Measurements from ENCODE around the gene PHACTR3.

Gene PHACTR3

GRCh38 chr20:59622496-59622895 is 18.2 kb downstream of the PHACTR3 start:
- no peaks in the 10 kb centered on the region for H3K36me3 ChIP-seq (ENCODE audit: insufficient read depth, low read length)
- H2AFZ ChIP-seq (ENCODE audit: low read length, unreplicated experiment): no peak overlapping the region
- no peaks in the 10 kb centered on the region for H3K79me2 ChIP-seq (ENCODE audit: control insufficient read depth, insufficient read depth, low read length, unreplicated experiment)
- H3K4me1 ChIP-seq (ENCODE audit: control insufficient read depth, insufficient read depth, low read length, unreplicated experiment): no peaks in the 10 kb centered on the region
- H3K4me3 ChIP-seq (ENCODE audit: low read depth, low read length): no peak overlapping the region
- H3K27me3 ChIP-seq (ENCODE audit: insufficient read depth, low read length): no peaks in the 10 kb centered on the region
- no peak overlapping the region for H3K27ac ChIP-seq (ENCODE audit: low read depth, low read length)

- Histone ChIP-seq H2AFZ (ENCODE audit: low read length, unreplicated experiment) (no peak overlapping the region), H3K79me2 (ENCODE audit: control insufficient read depth, insufficient read depth, low read length, unreplicated experiment) (no peaks in the 10 kb centered on the region), H3K4me1 (ENCODE audit: control insufficient read depth, insufficient read depth, low read length, unreplicated experiment) (no peaks in the 10 kb centered on the region), H3K4me3 (ENCODE audit: low read depth, low read length) (no peak overlapping the region), H3K27me3 (ENCODE audit: insufficient read depth, low read length) (no peaks in the 10 kb centered on the region), H3K27ac (ENCODE audit: low read depth, low read length) (no peak overlapping the region), H3K36me3 (ENCODE audit: insufficient read depth, low read length) (no peaks in the 10 kb centered on the region)
These were observed 18.8 kb downstream of the PHACTR3 start for GRCh38 chr20:59623133-59623532.

GRCh38 chr20:59623583-59623982 is 19.2 kb downstream of the PHACTR3 start:
- Histone ChIP-seq H3K4me3 (ENCODE audit: low read depth, low read length) (no peak overlapping the region), H3K27me3 (ENCODE audit: insufficient read depth, low read length) (no peaks in the 10 kb centered on the region), H3K4me1 (ENCODE audit: control insufficient read depth, insufficient read depth, low read length, unreplicated experiment) (no peaks in the 10 kb centered on the region), H3K79me2 (ENCODE audit: control insufficient read depth, insufficient read depth, low read length, unreplicated experiment) (no peaks in the 10 kb centered on the region), H3K36me3 (ENCODE audit: insufficient read depth, low read length) (no peaks in the 10 kb centered on the region), H3K27ac (ENCODE audit: low read depth, low read length) (no peak overlapping the region), H2AFZ (ENCODE audit: low read length, unreplicated experiment) (no peak overlapping the region)

DNA sequence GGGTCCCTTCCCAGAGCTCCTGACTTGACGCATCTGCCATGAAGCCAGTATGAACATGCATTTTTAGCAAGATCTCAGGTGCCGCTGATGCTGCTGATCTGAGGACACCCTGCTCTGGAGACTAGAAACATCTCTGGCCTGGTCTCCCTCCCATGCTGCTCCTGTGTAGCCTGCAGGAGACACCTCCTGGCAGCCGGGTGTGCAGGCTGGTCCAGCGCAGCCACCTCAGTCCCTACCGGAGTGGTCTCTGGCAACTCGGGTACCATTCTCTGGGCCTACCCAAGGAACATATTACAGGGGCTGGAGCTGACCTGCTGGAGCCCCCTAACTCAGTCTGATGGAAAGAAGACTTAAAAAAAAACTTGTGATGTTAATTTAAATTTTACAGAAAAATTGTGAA is 20.1 kb downstream of the PHACTR3 start:
- Histone ChIP-seq H3K27me3 (ENCODE audit: insufficient read depth, low read length) (no peaks in the 10 kb centered on the region), H3K4me3 (ENCODE audit: low read depth, low read length) (no peak overlapping the region), H3K27ac (ENCODE audit: low read depth, low read length) (no peak overlapping the region), H3K79me2 (ENCODE audit: control insufficient read depth, insufficient read depth, low read length, unreplicated experiment) (no peaks in the 10 kb centered on the region), H3K4me1 (ENCODE audit: control insufficient read depth, insufficient read depth, low read length, unreplicated experiment) (no peaks in the 10 kb centered on the region), H3K36me3 (ENCODE audit: insufficient read depth, low read length) (no peaks in the 10 kb centered on the region), H2AFZ (ENCODE audit: low read length, unreplicated experiment) (no peak overlapping the region)

DNA sequence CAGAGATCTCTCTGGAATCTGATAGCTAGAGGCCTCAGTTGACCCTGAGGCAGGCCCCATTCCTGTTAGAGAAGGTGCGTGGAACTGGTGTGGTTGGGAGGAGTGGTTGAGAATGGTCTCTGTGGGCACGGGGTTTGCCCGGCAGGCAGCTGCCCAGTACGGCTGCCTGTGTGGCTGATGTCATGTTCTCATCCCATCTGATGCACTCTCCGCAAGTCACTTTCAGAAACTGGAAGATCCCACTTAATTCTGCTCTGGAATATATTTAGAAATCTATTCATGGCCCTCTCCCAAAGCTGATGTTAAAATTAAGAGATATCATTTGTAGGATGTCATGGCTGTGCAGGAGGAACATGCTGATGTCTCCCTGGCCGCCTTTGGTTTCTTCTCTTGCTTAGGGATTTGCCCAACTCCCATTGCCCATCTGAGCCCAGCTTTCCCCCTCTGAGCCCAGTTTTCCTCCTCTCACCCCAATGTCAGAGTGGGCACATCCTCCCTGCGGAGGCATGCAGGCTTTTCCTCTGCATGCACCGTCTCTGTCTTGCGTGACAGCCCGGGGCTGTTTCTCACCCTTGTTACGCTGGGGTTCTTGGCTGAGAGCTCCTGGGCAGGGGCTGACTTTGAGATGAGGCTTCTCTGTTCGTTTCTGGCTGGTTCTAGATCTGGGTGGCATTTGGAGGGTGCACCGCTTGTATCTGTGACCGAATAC is 21.0 kb downstream of the PHACTR3 start:
- no peaks in the 10 kb centered on the region for H3K27me3 ChIP-seq (ENCODE audit: insufficient read depth, low read length)
- H3K4me1 ChIP-seq (ENCODE audit: control insufficient read depth, insufficient read depth, low read length, unreplicated experiment): no peaks in the 10 kb centered on the region
- no peak overlapping the region for H3K27ac ChIP-seq (ENCODE audit: low read depth, low read length)
- H3K4me3 ChIP-seq (ENCODE audit: low read depth, low read length): no peak overlapping the region
- no peaks in the 10 kb centered on the region for H3K79me2 ChIP-seq (ENCODE audit: control insufficient read depth, insufficient read depth, low read length, unreplicated experiment)
- no peak overlapping the region for H2AFZ ChIP-seq (ENCODE audit: low read length, unreplicated experiment)
- H3K36me3 ChIP-seq (ENCODE audit: insufficient read depth, low read length): no peaks in the 10 kb centered on the region

GRCh38 chr20:59627298-59627697 is 23.0 kb downstream of the PHACTR3 start:
- H3K36me3 ChIP-seq (ENCODE audit: insufficient read depth, low read length): no peaks in the 10 kb centered on the region
- H2AFZ ChIP-seq (ENCODE audit: low read length, unreplicated experiment): no peak overlapping the region
- H3K79me2 ChIP-seq (ENCODE audit: control insufficient read depth, insufficient read depth, low read length, unreplicated experiment): no peaks in the 10 kb centered on the region
- H3K4me1 ChIP-seq (ENCODE audit: control insufficient read depth, insufficient read depth, low read length, unreplicated experiment): no peaks in the 10 kb centered on the region
- no peak overlapping the region for H3K27ac ChIP-seq (ENCODE audit: low read depth, low read length)
- no peak overlapping the region for H3K4me3 ChIP-seq (ENCODE audit: low read depth, low read length)
- no peaks in the 10 kb centered on the region for H3K27me3 ChIP-seq (ENCODE audit: insufficient read depth, low read length)

DNA sequence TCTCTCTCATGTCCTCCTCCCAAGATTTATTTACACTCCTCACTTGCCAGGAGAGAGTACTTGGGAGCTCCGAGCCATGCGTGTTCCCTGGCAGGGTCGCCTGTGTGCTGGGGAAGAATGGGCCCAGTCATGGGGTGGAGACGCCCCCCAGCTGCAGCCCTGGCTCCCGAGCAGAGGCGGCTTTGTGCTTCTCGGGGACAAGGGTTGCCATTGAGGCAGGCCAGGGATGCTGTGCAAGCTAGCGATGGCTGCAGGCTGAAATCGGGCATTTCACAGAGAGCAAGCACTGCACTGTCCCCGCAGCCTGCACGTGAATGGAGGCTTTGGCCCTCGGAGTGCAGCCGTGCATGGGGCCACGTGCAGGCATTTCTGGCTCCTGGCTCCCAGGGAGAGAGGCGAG is 23.8 kb downstream of the PHACTR3 start:
- Histone ChIP-seq H3K4me3 (ENCODE audit: low read depth, low read length) (no peak overlapping the region), H3K36me3 (ENCODE audit: insufficient read depth, low read length) (no peaks in the 10 kb centered on the region), H3K79me2 (ENCODE audit: control insufficient read depth, insufficient read depth, low read length, unreplicated experiment) (no peaks in the 10 kb centered on the region), H3K4me1 (ENCODE audit: control insufficient read depth, insufficient read depth, low read length, unreplicated experiment) (no peaks in the 10 kb centered on the region), H3K27ac (ENCODE audit: low read depth, low read length) (no peak overlapping the region), H2AFZ (ENCODE audit: low read length, unreplicated experiment) (no peak overlapping the region), H3K27me3 (ENCODE audit: insufficient read depth, low read length) (no peaks in the 10 kb centered on the region)

DNA sequence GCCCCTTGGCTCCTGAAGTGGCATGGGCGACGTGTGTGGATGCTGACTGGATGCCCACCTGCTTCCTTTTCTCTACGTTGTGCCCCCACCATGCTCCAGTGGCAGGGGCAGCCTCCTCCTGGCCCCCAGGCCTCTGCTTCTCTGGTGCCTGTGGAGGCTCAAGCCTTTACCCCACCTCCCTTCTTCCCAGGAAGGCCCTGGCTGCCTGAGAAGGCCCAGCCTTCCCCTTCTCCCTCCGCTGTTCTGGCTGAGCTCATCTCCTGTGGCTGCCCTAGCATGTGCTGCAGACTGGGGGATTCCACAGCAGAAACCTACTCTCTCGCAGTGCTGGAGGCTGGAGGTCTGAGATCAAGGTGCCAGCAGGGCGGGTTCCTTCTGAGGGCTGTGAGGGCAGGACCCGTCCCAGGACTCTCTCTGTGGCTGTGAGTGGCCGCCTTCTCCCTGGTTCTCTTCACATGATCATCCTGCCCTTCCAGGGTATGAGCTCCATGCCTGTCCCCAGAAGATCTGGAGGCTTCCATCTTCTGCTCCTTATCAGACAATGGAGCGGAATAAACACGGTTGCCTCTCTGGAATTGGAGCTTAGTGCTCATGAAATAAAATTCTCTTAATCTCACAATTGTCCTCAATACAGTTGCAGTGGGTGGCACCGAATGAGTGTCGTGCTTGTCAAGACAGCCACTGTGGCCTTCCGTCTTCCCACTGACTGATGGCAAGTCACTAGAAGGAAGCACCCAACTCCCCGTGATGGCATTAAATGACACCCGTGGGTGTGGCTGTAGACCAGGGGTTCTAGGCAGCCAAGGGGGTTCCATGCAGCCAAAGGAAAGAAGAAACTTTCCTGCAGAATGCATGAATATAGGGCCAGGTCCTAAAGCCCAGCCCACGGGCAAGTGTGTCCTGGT is 25.1 kb downstream of the PHACTR3 start:
- no peak overlapping the region for H2AFZ ChIP-seq (ENCODE audit: low read length, unreplicated experiment)
- no peaks in the 10 kb centered on the region for H3K36me3 ChIP-seq (ENCODE audit: insufficient read depth, low read length)
- no peaks in the 10 kb centered on the region for H3K79me2 ChIP-seq (ENCODE audit: control insufficient read depth, insufficient read depth, low read length, unreplicated experiment)
- H3K4me1 ChIP-seq (ENCODE audit: control insufficient read depth, insufficient read depth, low read length, unreplicated experiment): no peaks in the 10 kb centered on the region
- no peaks in the 10 kb centered on the region for H3K27me3 ChIP-seq (ENCODE audit: insufficient read depth, low read length)
- H3K4me3 ChIP-seq (ENCODE audit: low read depth, low read length): no peak overlapping the region
- H3K27ac ChIP-seq (ENCODE audit: low read depth, low read length): no peak overlapping the region

GRCh38 chr20:59630526-59630925 is 26.2 kb downstream of the PHACTR3 start:
- no peaks in the 10 kb centered on the region for H3K27me3 ChIP-seq (ENCODE audit: insufficient read depth, low read length)
- H2AFZ ChIP-seq (ENCODE audit: low read length, unreplicated experiment): no peak overlapping the region
- no peak overlapping the region for H3K27ac ChIP-seq (ENCODE audit: low read depth, low read length)
- H3K4me1 ChIP-seq (ENCODE audit: control insufficient read depth, insufficient read depth, low read length, unreplicated experiment): no peaks in the 10 kb centered on the region
- no peaks in the 10 kb centered on the region for H3K36me3 ChIP-seq (ENCODE audit: insufficient read depth, low read length)
- no peak overlapping the region for H3K4me3 ChIP-seq (ENCODE audit: low read depth, low read length)
- H3K79me2 ChIP-seq (ENCODE audit: control insufficient read depth, insufficient read depth, low read length, unreplicated experiment): no peaks in the 10 kb centered on the region

- no peaks in the 10 kb centered on the region for H3K4me1 ChIP-seq (ENCODE audit: control insufficient read depth, insufficient read depth, low read length, unreplicated experiment)
These were observed 27.6 kb downstream of the PHACTR3 start for GRCh38 chr20:59631751-59632540.

More at GRCh38 chr20:59631751-59632540, 27.6 kb downstream of the PHACTR3 start:
- H3K36me3 ChIP-seq (ENCODE audit: insufficient read depth, low read length): no peaks in the 10 kb centered on the region
- no peaks in the 10 kb centered on the region for H3K27me3 ChIP-seq (ENCODE audit: insufficient read depth, low read length)
- H2AFZ ChIP-seq (ENCODE audit: low read length, unreplicated experiment): no peak overlapping the region
- H3K4me3 ChIP-seq (ENCODE audit: low read depth, low read length): no peak overlapping the region
- no peaks in the 10 kb centered on the region for H3K79me2 ChIP-seq (ENCODE audit: control insufficient read depth, insufficient read depth, low read length, unreplicated experiment)
- no peak overlapping the region for H3K27ac ChIP-seq (ENCODE audit: low read depth, low read length)
